Ishikawa (cell line): ENCODE data around the gene GPR89B.

Experiments used
- CEBPB ChIP-seq: IDR thresholded peaks from 2 replicates; pipeline ENCODE4 v1.6.1; 2012
- CREB1 ChIP-seq: IDR thresholded peaks from 2 replicates; pipeline ENCODE4 v1.6.1; 2012; ENCODE audit warnings: low read depth
- EGR1 ChIP-seq: IDR thresholded peaks from 2 replicates; pipeline ENCODE4 v1.6.1; 2012
- EP300 ChIP-seq: IDR thresholded peaks from 2 replicates; pipeline ENCODE4 v1.6.1; 2012; ENCODE audit warnings: borderline replicate concordance
- FOXM1 ChIP-seq: IDR thresholded peaks from 2 replicates; pipeline ENCODE4 v1.6.1; 2012; ENCODE audit warnings: low read depth, borderline replicate concordance
- NFIC ChIP-seq: IDR thresholded peaks from 2 replicates; pipeline ENCODE4 v1.6.1; 2012
- RAD21 ChIP-seq: IDR thresholded peaks from 2 replicates; pipeline ENCODE4 v1.6.1; 2012; ENCODE audit warnings: low read depth
- TAF1 ChIP-seq: IDR thresholded peaks from 2 replicates; pipeline ENCODE4 v1.6.1; 2012; ENCODE audit warnings: low read depth, mild to moderate bottlenecking
- TCF12 ChIP-seq: IDR thresholded peaks from 2 replicates; pipeline ENCODE4 v1.6.1; 2012; ENCODE audit warnings: low read depth
- TEAD4 ChIP-seq: IDR thresholded peaks from 2 replicates; pipeline ENCODE4 v1.6.1; 2012
- YY1 ChIP-seq: IDR thresholded peaks from 2 replicates; pipeline ENCODE4 v1.6.1; 2012; ENCODE audit warnings: low read depth
- ZBTB7A ChIP-seq: IDR thresholded peaks from 2 replicates; pipeline ENCODE4 v1.6.1; 2012; ENCODE audit warnings: low read depth
- TF ChIP-seq, protein P1 (sequence below): IDR thresholded peaks from 2 replicates; pipeline ENCODE4 v1.6.1; 2012; ENCODE audit warnings: low read depth, mild to moderate bottlenecking
- TF ChIP-seq, protein P2 (sequence below): IDR thresholded peaks from 2 replicates; pipeline ENCODE4 v1.6.1; 2012
- TF ChIP-seq, protein P3 (sequence below): IDR thresholded peaks from 2 replicates; pipeline ENCODE4 v1.6.1; 2012

The GPR89B gene

DNA sequence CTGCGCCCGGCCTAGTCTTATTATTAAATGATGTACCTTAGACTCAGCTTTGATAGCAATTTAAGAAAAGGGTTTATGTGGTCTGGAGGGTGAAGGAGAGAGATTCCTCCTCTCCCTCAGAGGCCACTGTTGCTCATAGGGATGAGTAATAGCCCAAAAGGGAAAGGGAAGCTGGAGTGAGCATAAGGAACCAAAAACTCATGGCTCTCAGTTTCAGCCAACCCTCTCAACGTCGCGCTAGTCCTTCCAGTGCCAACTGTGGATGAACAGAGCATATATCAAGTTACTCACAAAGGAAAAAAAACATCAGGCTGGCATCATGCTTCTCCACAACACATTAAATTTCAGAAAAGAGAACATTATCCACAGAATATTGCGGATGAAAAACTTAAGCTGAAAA, 8.3 kb upstream of the GPR89B start:
- no peak for TF ChIP-seq ZBTB7A
- TF ChIP-seq, protein P1, sequence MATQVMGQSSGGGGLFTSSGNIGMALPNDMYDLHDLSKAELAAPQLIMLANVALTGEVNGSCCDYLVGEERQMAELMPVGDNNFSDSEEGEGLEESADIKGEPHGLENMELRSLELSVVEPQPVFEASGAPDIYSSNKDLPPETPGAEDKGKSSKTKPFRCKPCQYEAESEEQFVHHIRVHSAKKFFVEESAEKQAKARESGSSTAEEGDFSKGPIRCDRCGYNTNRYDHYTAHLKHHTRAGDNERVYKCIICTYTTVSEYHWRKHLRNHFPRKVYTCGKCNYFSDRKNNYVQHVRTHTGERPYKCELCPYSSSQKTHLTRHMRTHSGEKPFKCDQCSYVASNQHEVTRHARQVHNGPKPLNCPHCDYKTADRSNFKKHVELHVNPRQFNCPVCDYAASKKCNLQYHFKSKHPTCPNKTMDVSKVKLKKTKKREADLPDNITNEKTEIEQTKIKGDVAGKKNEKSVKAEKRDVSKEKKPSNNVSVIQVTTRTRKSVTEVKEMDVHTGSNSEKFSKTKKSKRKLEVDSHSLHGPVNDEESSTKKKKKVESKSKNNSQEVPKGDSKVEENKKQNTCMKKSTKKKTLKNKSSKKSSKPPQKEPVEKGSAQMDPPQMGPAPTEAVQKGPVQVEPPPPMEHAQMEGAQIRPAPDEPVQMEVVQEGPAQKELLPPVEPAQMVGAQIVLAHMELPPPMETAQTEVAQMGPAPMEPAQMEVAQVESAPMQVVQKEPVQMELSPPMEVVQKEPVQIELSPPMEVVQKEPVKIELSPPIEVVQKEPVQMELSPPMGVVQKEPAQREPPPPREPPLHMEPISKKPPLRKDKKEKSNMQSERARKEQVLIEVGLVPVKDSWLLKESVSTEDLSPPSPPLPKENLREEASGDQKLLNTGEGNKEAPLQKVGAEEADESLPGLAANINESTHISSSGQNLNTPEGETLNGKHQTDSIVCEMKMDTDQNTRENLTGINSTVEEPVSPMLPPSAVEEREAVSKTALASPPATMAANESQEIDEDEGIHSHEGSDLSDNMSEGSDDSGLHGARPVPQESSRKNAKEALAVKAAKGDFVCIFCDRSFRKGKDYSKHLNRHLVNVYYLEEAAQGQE, result no peak
- no peak for TF ChIP-seq CREB1
- TF ChIP-seq FOXM1, result no peak
- TF ChIP-seq RAD21, result no peak
- TF ChIP-seq, protein P2, sequence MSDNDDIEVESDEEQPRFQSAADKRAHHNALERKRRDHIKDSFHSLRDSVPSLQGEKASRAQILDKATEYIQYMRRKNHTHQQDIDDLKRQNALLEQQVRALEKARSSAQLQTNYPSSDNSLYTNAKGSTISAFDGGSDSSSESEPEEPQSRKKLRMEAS, result no peak
- no peak for TF ChIP-seq TEAD4
- TF ChIP-seq TAF1, result no peak
- no peak for TF ChIP-seq TCF12
- no peak for TF ChIP-seq CEBPB
- TF ChIP-seq, protein P3, sequence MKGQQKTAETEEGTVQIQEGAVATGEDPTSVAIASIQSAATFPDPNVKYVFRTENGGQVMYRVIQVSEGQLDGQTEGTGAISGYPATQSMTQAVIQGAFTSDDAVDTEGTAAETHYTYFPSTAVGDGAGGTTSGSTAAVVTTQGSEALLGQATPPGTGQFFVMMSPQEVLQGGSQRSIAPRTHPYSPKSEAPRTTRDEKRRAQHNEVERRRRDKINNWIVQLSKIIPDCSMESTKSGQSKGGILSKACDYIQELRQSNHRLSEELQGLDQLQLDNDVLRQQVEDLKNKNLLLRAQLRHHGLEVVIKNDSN, result no peak

DNA sequence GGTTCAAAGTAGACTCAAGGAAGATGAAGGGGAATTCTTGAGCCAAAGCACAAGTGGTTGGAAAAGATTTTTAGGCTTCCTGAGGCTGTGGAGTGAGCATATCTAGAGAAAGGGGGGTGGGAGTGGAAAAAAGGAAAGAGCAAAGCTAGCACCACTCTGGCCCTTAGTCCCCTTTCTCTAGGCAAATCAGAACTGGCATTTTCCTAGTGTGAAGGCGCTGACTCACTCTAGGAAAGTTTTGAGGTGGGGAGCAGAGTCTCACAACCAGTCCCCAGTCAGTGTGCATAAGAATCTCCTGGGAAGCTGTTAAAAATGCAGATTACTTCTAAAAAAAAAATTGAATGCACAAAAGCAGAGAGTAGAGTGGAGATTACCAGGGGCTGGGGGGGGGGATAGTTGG, 3.4 kb upstream of the GPR89B start:
- no peak for TF ChIP-seq ZBTB7A
- no peak for TF ChIP-seq FOXM1
- no peak for TF ChIP-seq EP300
- no peak for TF ChIP-seq TCF12
- no peak for TF ChIP-seq CREB1
- no peak for TF ChIP-seq EGR1

DNA sequence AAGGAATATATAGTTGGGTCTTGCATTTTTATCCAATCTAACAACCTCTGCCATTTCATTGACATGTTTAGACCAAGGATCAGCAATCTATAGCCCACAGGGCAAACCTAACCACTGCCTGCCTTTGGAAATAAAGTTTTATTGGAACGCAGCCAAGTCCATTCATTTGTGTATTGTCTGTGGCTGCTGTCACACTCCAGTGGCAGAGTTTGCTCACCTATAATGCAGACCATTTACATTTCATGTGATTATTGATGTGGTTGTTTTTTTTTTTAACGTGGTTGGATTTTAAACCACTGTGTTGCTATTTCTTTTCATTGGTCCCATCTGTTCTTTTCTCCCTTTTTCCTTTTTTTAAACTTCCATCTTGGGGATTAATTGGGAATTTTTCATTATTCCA, 57.2 kb downstream of the GPR89B start:
- peak; percentile 51 for TF ChIP-seq NFIC

DNA sequence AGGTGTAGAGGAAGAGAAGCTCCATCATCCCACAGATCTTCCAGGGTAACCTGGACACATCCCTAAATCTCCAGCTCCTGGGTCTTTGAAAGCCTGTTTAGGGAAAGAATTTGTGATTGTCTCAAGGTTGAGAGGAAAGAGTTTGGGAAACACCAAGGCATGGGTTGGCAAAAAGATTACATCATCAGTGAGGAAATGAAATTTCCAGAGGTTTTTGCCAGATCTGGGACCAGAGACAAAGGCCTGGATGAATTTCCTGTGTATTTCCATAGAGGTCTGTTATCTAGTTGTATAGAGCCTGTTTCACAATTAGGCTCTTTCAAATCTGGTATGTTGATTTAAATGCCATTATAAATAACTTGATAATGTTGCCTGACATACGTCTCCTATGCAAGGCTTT, 82.3 kb downstream of the GPR89B start:
- TF ChIP-seq RAD21 (no peak), NFIC (no peak), EGR1 (no peak), ZBTB7A (no peak), YY1 (no peak), TAF1 (no peak), FOXM1 (no peak), EP300 (no peak), CREB1 (no peak), TEAD4 (no peak), TCF12 (no peak), CEBPB (no peak)
- TF ChIP-seq, protein P3, result no peak
- TF ChIP-seq, protein P2, result no peak
- TF ChIP-seq, protein P1, result no peak

DNA sequence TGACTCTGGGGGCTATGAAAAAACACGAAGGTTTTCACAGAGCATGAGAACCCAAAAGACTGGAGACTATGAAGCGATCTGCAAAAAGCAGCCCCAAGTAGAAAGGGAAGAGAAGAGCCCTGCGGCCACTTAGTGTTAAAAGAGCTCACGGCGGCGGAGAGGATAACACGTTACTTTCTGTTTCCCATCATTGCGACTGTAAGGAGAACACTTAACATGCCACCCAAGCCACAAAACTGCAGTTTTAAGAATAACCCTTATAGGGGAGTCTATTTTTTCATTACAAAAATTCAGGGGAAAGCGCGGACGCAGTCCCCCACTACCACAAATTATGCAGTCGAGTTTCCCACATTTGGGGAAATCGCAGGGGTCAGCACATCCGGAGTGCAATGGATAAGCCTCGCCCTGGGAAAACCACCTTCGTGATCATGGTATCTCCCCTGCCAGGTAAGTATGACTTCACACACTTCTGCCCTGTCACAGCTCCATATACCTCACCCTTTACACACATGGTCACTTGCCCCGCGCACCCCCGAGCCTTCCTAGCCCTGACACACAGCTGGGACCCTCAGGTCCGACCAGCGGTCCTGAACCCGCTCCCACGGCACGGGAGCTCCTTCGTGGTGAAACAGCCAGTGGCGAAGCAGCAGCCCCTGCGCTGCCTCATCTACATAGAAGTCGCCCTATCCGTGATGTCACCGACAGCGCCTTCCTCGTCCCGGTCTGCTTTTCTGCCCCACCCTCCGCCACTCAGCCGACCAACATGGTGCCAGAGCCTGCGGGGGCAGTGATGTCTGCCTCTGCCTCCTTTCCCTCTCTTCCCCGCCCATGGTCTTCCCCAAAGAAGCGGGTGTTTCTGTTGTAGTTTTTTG, 110.5 kb downstream of the GPR89B start:
- TF ChIP-seq TEAD4, result peak; percentile 53
